GM19043 (cell line): ENCODE measurements around the gene NCR3LG1.

Experiments
- ATAC-seq: cut with Tn5 transposase; IDR thresholded peaks from one replicate; pipeline ENCODE4 v1.9.1; 2021; ENCODE audit warnings: low read depth; ENCODE audit not compliant: unreplicated experiment

The NCR3LG1 gene

DNA sequence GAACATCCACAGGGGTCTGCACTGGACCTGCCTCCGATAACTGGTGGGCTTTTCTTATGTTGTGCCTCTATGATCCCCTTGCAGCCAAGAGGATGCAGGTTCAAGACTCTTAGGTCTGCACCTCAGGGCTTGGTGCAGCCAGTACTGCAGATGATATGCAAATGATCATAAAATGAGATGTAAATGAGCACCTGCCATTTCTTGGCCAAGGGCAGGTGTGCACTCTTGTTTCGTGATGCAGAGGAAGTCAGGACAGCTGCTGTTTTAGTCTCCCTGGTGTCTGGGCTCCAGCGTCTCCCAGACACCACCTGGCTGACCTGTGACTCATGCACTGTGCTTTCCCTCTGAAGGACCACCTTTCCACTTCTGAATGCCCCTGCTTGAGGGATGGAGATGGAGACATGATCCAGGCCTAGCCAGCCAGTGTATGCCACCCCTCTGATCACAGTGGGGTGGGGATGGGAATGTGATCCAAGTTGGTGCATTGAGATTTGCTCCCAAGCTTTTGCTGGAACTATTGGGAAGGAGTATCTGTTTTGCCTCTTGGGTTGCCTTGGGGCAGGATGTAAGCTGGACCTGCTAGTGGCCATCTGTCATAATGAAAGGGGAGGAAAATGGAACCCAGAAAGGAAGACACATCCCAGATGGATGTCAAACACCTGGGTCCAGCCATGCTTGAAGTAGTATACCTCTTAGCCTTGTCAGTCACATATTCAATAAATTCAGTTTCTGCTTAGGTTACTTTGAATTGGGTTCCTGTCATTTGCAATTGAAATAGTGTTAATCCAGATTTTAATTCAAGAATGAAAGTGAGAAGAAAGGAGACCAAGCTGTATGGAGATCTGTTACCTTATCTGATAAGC, 40.1 kb downstream of the NCR3LG1 start:
- ATAC-seq, result no peak

DNA sequence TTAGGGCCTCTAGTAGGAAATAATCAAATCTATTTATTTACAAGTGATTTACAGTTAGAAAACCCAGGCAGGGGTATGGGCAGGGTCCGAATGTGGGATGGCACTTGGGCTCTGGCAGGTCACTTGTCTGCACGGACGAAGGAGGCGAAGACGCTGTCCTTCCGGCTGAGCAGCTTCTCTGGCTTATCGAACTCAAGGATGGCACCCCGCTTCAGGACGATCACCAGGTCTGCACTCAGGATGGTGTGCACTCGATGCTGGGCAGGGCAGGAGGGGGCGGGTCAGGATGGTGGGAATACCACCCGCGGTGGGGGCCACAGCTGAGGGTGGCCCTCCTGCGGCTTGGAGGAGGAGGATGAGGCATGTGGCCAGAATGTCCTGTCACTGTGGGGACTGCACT, 41.3 kb downstream of the NCR3LG1 start:
- ATAC-seq, result no peak

DNA sequence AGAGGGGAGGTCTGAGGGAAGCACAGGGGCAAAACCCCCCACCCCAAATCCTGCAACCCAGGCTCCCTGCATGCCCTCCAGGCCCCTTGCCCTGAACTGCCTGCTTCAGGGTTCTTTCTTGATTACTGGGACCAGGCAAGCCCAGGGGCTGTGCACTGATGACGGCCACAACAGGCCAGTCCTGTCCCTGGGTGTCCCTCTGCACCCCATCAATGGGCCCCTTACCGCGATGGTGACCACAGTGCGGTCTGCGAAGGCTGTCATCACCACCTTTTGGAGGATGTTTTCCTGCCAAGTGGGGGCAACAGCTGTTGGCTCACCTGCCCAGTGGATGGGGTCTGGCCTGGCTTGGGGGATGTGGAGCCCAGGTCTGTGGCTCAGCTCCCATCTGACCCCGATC, 41.9 kb downstream of the NCR3LG1 start:
- ATAC-seq, result no peak

DNA sequence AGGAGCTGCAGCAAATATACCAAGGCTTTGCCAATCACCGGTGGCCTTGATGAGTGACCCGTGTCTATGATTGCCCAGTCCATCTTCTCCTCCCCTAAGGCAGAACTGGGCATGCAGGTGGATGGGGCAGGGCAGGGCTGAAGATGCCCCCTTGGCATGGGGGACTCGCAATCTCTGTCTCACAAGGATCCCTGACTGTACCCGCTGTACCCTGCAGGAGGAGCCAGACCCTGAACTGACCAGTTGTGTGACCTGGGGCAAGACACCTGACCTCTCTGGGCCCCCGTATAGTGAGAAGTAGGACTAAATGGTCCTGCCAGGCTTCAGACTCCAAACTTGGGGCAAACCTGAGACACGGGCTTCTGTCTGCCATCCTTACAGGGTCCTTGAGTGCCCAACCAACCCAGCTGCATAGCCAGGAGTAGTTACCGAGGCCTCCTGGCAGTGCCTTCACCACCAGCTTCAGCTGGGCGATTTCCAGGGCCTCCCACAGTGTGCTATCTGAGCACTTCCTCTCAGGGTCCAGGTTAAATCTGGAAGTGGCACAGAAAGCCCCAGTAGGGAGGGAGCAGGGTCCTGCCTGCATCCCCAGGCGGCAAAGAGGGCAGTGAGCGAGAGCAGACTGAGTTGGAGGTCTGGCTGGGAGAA, 43.3 kb downstream of the NCR3LG1 start:
- ATAC-seq, result no peak

DNA sequence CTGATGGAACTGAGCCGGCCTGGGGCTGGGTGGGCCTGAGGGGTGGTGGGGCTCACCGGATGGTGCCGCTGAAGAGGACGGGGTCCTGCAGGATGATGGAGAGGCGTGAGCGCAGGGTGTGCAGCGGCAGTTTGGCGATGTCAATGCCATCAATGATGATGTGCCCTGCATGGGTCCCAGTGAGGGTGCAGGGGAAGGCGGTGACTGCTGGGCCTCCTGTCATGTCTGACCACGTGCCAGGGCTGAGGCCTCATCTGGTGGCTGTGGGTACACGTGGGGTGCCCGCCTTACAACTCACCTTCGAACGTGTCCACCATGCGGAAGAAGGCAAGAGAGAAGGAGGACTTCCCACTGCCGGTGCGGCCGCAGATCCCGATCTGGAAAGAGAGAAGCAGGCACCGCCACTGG, 44.0 kb downstream of the NCR3LG1 start:
- no peak for ATAC-seq

DNA sequence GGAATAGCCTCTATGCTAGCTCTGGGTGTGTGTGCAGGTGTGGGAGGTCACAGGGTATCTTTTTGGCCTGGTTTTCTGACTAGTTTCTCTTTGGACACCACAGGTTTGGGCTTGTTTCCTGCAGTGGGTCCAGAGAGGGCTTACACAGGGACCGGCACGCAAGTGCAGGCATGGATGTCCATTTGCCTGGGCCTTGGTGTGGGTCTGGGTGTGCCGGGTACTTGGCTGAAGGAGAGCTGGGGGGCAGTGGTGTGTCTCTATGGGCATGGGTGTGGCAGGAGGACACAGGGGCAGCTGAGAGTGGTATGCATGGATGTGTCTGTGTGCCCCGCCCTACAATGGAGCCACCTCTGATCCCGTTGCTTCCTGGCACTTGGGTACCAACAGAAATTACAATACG, 44.4 kb downstream of the NCR3LG1 start:
- no peak for ATAC-seq

DNA sequence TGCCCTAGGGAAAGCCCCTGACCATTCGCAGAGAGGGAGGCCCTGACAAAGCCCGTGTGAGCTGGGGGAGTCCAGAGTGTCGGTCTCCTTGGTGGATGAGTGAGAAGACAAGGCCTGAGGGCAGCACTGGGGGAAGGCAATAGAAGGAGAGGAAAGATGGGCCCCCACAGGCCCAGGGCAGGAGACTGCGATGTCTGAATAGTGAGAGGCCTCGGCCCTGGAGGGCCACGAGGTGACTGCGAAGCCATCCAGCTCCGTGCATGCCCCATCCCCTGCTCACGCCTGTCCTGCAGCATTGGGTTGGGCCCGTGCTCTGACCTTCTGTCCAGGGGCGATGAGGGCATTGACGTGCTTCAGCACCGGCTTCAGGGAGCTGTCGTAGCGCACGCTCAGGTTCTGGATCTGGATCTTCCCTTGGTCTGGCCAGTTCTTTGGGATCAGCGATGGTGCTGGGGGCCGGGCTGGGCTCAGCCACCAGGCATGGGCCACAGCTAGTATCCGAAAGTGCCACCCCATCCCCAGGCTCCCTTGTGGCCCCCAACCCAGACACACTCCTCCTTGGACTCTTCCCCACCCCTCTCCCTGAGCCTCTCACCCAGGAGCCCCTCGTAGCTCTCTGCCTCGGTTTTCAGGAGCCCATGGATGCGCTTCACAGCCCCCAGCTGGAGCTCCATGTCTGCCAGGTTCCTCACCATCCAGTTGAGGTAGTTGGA, 45.2 kb downstream of the NCR3LG1 start:
- no peak for ATAC-seq

DNA sequence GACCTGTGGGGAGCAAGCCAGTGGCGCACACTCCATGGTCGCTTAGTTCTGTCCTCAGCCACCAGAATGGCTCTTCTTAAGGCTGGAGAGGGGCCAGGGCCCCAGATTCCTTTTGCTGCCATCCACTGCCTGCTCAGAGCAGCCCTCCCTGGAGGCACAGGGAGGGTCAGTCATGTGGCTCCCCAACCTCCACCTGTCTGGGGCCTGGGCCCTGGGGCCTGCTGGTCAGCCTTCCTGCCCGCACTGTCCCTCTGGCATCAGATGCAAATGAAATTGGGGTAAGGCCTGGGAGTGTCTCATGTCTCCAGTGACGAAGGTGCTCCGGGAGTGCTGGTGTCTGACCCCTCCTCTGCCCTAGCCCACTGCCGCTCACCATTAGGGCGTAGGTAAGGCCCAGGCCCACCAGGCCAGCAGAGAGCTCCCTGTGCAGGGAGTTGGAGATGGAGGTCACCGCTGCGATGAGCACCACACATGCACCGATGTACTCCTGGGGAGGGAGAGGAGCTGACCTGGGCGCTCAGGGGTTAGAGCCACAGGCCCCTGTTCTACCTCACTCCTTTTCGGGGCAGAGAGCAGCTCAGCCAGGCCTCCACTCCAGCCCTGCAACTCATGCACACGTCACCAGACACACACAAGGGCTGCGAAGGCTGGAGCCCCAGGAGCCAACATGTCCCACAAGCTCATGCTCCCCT, 45.9 kb downstream of the NCR3LG1 start:
- ATAC-seq, result no peak

DNA sequence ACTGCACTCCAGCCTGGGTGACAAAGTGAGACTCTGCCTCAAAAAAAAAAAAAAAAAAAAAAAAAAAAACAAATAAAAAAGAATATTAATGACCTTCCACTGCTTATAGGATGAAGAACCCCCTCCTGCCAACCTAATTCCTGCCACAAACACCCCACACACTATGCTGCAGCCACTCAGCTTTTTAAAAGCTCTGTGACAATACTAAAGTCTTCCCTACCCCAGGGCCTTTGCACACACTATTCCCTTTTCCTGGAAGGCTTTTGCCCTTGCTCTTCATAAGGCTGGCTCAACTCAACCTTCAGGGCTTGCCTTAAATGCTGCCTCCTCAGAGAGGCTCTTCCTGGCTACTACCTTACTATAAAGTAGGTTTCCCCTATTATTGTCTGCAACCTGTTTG, 47.6 kb downstream of the NCR3LG1 start:
- no peak for ATAC-seq

DNA sequence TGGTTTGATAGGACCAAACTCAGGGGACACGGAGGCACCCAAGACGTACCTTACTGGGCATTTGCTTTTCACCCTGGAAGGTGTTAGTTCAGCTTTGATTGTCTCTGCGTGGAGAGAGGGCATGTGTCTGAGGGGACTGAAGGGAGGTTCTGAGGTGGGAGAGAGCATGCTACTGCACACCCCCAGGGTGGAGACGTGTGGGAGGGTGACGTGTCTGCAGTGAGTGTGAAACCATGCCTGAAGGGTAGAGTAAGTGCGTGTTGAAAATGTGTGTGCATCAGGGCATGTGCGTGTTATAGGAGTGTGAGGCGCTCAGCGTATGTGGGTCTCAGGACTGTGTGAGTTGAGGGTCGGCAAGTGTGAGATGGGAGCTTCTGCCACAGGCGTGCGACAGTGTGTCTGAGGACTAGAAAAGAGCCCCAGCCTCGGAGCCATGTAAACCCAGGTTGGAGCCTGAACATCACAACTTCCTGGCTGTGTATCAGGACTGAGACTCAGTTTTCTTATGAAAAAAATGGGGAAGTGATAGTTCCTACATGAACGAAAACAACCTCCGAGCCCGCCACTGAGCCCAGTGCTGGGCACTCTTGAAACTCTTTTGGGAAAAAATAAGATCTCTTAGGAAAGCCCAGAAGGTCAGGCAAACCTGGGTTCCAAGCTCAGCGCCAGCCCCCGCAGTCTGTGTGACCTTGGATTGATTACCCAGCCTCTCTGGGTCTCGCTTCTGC, 48.6 kb downstream of the NCR3LG1 start:
- no peak for ATAC-seq

DNA sequence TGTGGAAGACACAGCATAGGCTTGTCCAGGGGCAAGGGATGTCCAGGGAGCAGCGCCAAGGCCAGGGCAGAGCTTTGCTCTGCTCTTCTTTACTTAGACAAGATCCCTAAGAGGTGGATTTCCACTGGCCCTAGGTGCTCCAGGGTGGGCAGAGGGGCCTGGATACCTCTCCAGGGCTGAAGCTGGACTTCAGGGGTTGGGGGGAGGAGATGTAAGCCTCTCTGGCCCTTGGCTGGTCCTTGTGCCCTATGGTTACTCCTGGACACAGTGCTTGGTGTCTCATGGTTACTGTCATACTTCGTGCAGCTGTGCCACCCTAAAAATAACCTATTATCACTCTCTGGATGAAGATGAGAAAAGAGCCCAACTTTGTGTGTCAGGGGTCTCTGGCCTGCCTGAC, 49.7 kb downstream of the NCR3LG1 start:
- ATAC-seq, result no peak

DNA sequence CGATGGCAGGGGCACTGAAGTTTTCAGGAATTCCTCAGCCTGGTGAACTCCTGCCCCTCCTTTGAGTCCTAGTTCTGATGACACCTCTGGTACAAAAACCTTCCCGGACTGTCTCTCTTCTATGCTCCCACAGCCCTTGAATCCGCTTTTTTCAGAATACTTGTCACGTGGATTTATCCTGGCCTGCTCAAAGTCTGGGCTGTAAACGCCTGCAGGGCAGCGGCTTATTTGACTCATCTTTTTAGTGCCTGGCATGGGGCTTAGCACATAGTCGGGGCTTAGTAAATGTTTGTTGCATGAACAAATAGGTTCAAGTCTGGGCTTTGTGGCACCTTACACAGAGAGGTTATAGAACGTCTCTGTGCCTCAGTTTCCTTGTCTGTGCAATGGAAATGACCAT, 50.2 kb downstream of the NCR3LG1 start:
- no peak for ATAC-seq

DNA sequence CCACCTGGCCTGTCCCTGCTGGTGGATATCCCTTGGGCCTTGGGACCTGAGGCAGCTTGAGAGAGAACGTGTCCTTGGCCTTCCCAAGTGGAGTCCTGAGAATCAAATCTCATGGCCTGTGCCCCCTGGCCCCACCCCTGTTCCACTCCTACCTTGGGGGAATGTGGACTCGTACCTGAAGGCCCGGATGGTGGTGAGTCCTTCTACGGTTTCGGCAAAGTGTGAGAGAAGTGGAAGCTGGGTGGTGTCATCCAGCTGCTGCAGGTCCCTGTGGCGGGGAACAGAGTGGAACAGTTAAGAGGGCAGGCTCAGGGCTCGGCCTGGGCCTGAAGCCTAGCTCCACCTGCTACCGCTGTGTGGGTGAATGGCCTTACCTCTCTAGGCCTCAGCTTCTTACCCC, 50.9 kb downstream of the NCR3LG1 start:
- ATAC-seq, result no peak

DNA sequence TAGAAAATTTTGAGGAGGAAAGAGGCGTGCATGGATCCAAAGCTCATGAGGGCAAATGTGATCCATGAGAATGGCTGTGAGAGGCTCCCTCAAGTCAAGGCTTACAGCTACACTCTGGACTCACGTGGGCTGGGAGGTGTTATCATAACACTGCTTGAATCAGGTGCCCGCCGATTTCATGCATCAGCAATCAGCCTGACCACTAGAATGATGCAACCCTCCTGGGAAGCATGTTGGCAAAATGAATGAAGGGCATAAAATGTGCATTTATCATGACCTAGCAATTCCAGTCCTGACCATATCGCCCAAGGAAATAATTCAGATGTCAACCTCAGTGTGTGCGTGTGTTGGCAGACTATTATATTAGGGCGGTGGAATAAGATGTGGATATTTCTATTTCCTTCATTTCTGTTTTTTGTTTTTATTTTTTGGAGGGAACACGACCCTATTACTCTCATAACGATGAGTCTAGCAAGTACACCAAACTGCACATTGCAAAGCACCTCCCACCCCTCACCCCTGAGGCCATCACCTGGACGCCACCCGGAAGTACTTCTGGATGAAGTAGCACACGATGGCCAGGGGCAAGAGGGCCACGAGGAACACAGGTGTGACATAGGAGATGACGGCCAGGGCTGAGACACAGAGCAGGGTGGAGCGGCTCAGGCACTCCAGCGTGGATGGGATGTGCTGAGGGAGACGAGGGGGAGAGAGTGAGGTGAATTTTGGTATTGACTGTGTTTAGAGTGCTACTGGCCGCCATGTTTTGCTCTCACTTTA, 52.6 kb downstream of the NCR3LG1 start:
- no peak for ATAC-seq

DNA sequence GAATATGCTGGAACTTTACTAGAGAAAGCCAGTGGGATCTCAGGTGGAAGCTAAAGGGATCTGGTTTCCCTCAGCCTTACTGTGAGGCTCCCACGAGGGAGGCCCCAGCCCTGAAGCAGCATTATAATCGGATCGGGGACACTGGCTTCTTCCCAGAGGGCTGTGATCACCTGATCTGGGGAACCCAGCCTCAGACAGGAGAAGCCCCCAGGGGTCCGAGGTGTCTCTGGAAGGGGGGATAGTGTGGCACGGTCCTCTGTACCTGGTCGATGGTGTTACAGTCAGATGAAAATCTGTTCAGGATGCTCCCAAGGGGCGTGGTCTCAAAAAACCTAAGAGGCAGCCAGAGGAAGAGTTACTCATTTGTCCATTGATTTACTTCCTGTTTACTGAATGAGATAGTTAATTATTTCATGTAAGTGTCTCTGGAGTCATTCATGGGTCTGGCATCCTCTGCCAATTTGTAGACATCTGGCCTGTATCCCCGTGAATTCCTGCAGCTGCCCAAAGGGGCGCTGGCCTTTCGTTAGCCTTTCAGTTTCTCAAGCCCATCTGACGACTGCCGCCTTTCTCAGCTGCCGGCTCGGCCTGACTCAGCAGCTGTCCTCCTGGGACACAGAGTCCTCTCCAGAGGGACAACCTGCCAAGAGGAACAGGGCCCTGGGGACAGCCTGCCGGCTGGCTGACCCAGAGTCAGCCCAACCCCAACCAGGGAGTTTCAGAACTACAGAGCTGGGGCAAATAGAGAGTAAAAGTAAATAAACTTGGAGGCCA, 53.8 kb downstream of the NCR3LG1 start:
- no peak for ATAC-seq

DNA sequence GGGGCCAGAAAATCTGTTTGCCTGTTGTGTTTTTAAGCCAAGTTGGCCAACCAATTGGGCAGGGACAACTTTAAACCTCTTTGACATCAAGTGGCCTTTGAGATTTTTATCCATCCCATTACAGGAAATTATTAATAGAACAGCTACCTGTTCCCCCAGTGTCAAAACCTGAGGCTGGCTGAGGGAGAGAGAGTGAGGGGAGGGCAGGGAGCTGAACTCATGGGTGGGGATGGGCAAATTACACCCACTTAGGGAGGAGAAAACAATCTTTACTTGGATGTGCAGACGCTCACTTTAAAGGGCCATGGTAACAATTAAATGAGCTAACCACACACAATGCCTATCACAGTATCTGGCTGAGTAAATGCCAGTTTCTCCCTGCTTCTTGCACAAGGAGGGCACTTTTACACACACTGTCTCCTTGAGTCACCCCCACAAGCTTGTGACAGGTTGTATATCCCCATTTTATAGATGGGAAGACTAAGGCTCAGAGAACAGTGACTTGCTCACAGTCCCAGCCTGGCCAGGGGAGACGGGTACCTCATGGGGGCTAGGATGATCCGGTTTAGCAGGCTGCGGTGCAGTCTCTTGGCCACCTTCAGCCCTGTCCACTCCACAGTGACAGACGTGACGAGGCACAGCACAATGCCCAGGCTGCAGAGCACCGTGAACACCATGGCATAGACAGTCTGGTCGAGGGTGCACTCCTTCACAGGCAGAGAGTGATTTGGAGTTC, 54.6 kb downstream of the NCR3LG1 start:
- ATAC-seq, result no peak

DNA sequence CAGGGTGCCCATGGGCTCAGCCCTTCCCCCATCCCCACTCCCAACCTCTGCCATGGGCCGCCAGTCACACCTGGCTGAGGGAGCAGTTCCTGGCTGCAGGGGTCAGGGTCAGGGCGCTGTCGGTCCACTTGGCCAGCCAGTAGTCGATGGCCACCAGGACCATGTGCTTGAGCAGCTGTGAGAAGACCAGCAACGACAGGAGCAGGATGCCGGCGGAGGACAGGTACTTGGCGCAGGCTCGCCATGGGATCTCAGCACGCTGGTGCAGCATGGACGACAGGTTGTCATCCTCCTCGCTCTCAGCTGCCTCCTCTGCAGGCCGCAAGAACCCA, 55.2 kb downstream of the NCR3LG1 start:
- no peak for ATAC-seq

DNA sequence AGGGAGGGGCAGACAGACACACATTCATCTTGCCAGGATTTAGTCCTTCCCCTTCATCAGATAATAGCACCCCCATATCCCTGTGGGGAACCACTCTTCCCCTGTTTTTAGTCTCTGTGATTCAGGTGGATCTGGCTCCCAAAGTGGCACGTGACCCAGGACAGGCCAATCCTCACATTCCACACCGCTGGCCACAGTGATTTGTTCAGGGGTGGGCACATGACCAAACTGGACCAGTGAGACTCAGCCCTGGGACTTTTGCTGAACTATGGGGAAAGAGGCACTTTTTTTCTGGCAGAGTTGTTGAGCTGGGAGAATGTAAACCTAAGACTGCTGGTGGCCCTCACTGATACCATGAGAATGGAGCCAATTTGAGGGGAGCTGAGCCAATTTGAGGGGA, 56.0 kb downstream of the NCR3LG1 start:
- ATAC-seq, result no peak
